Common myeloid progenitor, CD34-positive (primary cell): ENCODE results near the gene TTC8.

Experiments used
- CTCF ChIA-PET: fragments of 350-600 bp; sonication (Branson Sonifier 250); formaldehyde crosslinking; loops from one replicate; lab custom pipeline; 2021; ENCODE audit warnings: antibody characterized with exemption; lab: Charles Lee
- POLR2A ChIA-PET: fragments of 350-600 bp; sonication (Branson Sonifier 250); formaldehyde crosslinking; loops from one replicate; lab custom pipeline; 2021; ENCODE audit warnings: antibody characterized with exemption; lab: Charles Lee
- DNase-seq, 3 donors: peaks; one replicate each; pipeline versions ENCODE4 v3.0.0 to v3.0.0-alpha.2; 2013
- H3K27ac ChIP-seq, 2 experiments: 1 replicate in 1 of 2; 2 replicates in 1 of 2; pipeline ENCODE4 v1.7.0; 2013; ENCODE audit warnings: inconsistent platforms in 2 of 2, low read length in 2 of 2, mild to moderate bottlenecking in 2 of 2, low read depth in 1 of 2, moderate library complexity in 1 of 2; ENCODE audit not compliant: severe bottlenecking in 2 of 2, insufficient read depth in 1 of 2, poor library complexity in 1 of 2
- H3K27me3 ChIP-seq, 5 experiments: replicated peaks in 2 of 5; 1 replicate in 3 of 5; 2 replicates in 2 of 5; pipeline versions ENCODE4 v1.6.1 to v1.7.0; 2013; ENCODE audit warnings: low read length in 4 of 5, mild to moderate bottlenecking in 2 of 5, moderate library complexity in 2 of 5, inconsistent platforms in 1 of 5; ENCODE audit not compliant: insufficient read depth in 5 of 5, control insufficient read depth in 4 of 5
- H3K36me3 ChIP-seq, 4 experiments: 1 replicate in 2 of 4; 2 replicates in 2 of 4; pipeline versions ENCODE4 v1.6.1 to v1.7.0; 2013; ENCODE audit warnings: low read length in 3 of 4, control low read depth in 1 of 4, mild to moderate bottlenecking in 1 of 4; ENCODE audit not compliant: control insufficient read depth in 4 of 4, insufficient read depth in 4 of 4
- H3K4me1 ChIP-seq, 4 experiments: 1 replicate in 3 of 4; 2 replicates in 1 of 4; pipeline versions ENCODE4 v1.6.1 to v1.7.1; 2013; ENCODE audit warnings: low read length in 3 of 4, mild to moderate bottlenecking in 3 of 4, control low read depth in 1 of 4, inconsistent platforms in 1 of 4, moderate library complexity in 1 of 4; ENCODE audit not compliant: control insufficient read depth in 4 of 4, insufficient read depth in 4 of 4; ENCODE audit errors: control extremely low read depth in 1 of 4
- H3K4me3 ChIP-seq, 7 experiments: 1 replicate in 4 of 7; 2 replicates in 3 of 7; pipeline versions ENCODE4 v1.5.1 to v1.7.0; 2013; ENCODE audit warnings: mild to moderate bottlenecking in 7 of 7, low read length in 6 of 7, moderate library complexity in 6 of 7, inconsistent platforms in 2 of 7, low read depth in 2 of 7, control low read depth in 1 of 7; ENCODE audit not compliant: insufficient read depth in 4 of 7, control insufficient read depth in 1 of 7; ENCODE audit errors: extremely low read depth in 1 of 7
- H3K9me3 ChIP-seq, 5 experiments: 1 replicate in 4 of 5; 2 replicates in 1 of 5; pipeline versions ENCODE4 v1.6.1 to v1.7.1; 2013; ENCODE audit warnings: low read length in 4 of 5, mild to moderate bottlenecking in 2 of 5, inconsistent platforms in 1 of 5, low read depth in 1 of 5, moderate library complexity in 1 of 5; ENCODE audit not compliant: control insufficient read depth in 4 of 5, insufficient read depth in 2 of 5; ENCODE audit errors: control extremely low read depth in 1 of 5
- WGBS: methylation state at CpG from one replicate; pipeline ENCODE4 v1.1.5; 2013; ENCODE audit not compliant: insufficient coverage; 5-methylcytosine and 5-hydroxymethylcytosine counted together

TTC8 gene

GRCh38 chr14:88834883-88835431 is 10.5 kb downstream of the TTC8 start:
- DNase-seq = no peak
- POLR2A ChIA-PET = no interaction called here
- CTCF ChIA-PET = no interaction called here
- no peak overlapping the region for H3K27ac ChIP-seq
- H3K4me3 ChIP-seq = no peak overlapping the region
- H3K27me3 ChIP-seq = no peaks in the 10 kb centered on the region
- peaks cover 0 to 3% (median under 1%) of the 10 kb centered on the region in 4 experiments for H3K36me3 ChIP-seq
- H3K9me3 ChIP-seq = no peaks in the 10 kb centered on the region
- peaks cover 0 to 2% (median under 1%) of the 10 kb centered on the region in 4 experiments for H3K4me1 ChIP-seq

GRCh38 chr14:88835661-88836060 is 11.2 kb downstream of the TTC8 start:
- DNase-seq = no peak
- no peaks in the 10 kb centered on the region for H3K27me3 ChIP-seq
- no peaks in the 10 kb centered on the region for H3K9me3 ChIP-seq
- no peak overlapping the region for H3K4me3 ChIP-seq
- ChIA-PET CTCF (no interaction called here), POLR2A (no interaction called here)
- peaks cover 0 to 4% (median under 1%) of the 10 kb centered on the region in 4 experiments for H3K36me3 ChIP-seq
- H3K4me1 ChIP-seq = no peaks in the 10 kb centered on the region
- no peak overlapping the region for H3K27ac ChIP-seq

- Histone ChIP-seq H3K36me3 (peaks cover 0 to 4% (median 2%) of the 10 kb centered on the region in 4 experiments), H3K27me3 (no peaks in the 10 kb centered on the region), H3K27ac (no peak overlapping the region), H3K9me3 (no peaks in the 10 kb centered on the region), H3K4me3 (no peak overlapping the region), H3K4me1 (no peaks in the 10 kb centered on the region)
- no peak for DNase-seq
- POLR2A ChIA-PET = no interaction called here
- WGBS = no CpG with 5 or more reads among the region's 1 CpG
- CTCF ChIA-PET = interaction anchor here (1.0 to 1.3 kb wide), 3 partner anchors 8 to 12 kb away, joined by 3 to 5 read pairs (median 5); no protein-coding TSS in a partner anchor
Observed at GRCh38 chr14:88837495-88837894, 13.0 kb downstream of the TTC8 start.

GRCh38 chr14:88838015-88838414 is 13.6 kb downstream of the TTC8 start:
- ChIA-PET POLR2A (no interaction called here), CTCF (interaction anchor here (1.0 to 1.3 kb wide), 2 partner anchors 8 to 13 kb away, joined by 3 to 5 read pairs; no protein-coding TSS in a partner anchor)
- H3K4me3 ChIP-seq = no peak overlapping the region
- peaks cover 0 to 5% (median 2%) of the 10 kb centered on the region in 4 experiments for H3K36me3 ChIP-seq
- no peaks in the 10 kb centered on the region for H3K27me3 ChIP-seq
- H3K27ac ChIP-seq = no peak overlapping the region
- 100% methylated on average over 1 of the region's 3 CpGs for WGBS
- no peaks in the 10 kb centered on the region for H3K4me1 ChIP-seq
- no peak for DNase-seq
- H3K9me3 ChIP-seq = no peaks in the 10 kb centered on the region

GRCh38 chr14:88840926-88841325 is 16.5 kb downstream of the TTC8 start:
- Histone ChIP-seq H3K27me3 (no peaks in the 10 kb centered on the region), H3K27ac (no peak overlapping the region), H3K36me3 (peaks cover 0 to 6% (median 2%) of the 10 kb centered on the region in 4 experiments), H3K4me1 (no peaks in the 10 kb centered on the region), H3K9me3 (no peaks in the 10 kb centered on the region), H3K4me3 (no peak overlapping the region)
- DNase-seq = no peak
- ChIA-PET CTCF (interaction anchor here (1.5 kb wide), 1 partner anchor 11 kb away, joined by 3 read pairs; no protein-coding TSS in a partner anchor), POLR2A (no interaction called here)
- WGBS = no CpG with 5 or more reads among the region's 5 CpGs

GRCh38 chr14:88841741-88842140 is 17.3 kb downstream of the TTC8 start:
- H3K4me3 ChIP-seq = no peak overlapping the region
- ChIA-PET POLR2A (no interaction called here), CTCF (interaction anchor here (1.5 kb wide), 1 partner anchor 10 kb away, joined by 3 read pairs; no protein-coding TSS in a partner anchor)
- H3K9me3 ChIP-seq = no peaks in the 10 kb centered on the region
- H3K27ac ChIP-seq = no peak overlapping the region
- H3K4me1 ChIP-seq = no peaks in the 10 kb centered on the region
- H3K27me3 ChIP-seq = no peaks in the 10 kb centered on the region
- no peak for DNase-seq
- H3K36me3 ChIP-seq = peaks cover 0 to 6% (median 3%) of the 10 kb centered on the region in 4 experiments
- no CpG with 5 or more reads among the region's 1 CpG for WGBS

GRCh38 chr14:88842414-88842813 is 18.0 kb downstream of the TTC8 start:
- no peak for DNase-seq
- WGBS = no CpG with 5 or more reads among the region's 1 CpG
- peaks cover 0 to 6% (median 3%) of the 10 kb centered on the region in 4 experiments for H3K36me3 ChIP-seq
- ChIA-PET CTCF (no interaction called here), POLR2A (no interaction called here)
- H3K27ac ChIP-seq = no peak overlapping the region
- no peaks in the 10 kb centered on the region for H3K4me1 ChIP-seq
- no peaks in the 10 kb centered on the region for H3K9me3 ChIP-seq
- no peak overlapping the region for H3K4me3 ChIP-seq
- H3K27me3 ChIP-seq = no peaks in the 10 kb centered on the region
